H9 (cell line): ENCODE data around the gene WDR33. TPM values are rescaled to one million over a fixed set of nuclear protein-coding genes. Genes with fewer than 3 reads are reported as not detected.

Experiments
- DNase-seq: peaks from one replicate; pipeline ENCODE4 v3.0.0-alpha.2; 2017
- H2AFZ ChIP-seq: one replicate; pipeline ENCODE4 v1.6.1; 2013; ENCODE audit warnings: mild to moderate bottlenecking, low read length, control low read depth, moderate library complexity
- H2AK5ac ChIP-seq: 2 replicates; pipeline ENCODE4 v1.6.1; 2013; ENCODE audit warnings: low read length, control low read depth, mixed read lengths; ENCODE audit not compliant: insufficient read length
- H2BK120ac ChIP-seq: one replicate; pipeline ENCODE4 v1.6.1; 2013; ENCODE audit warnings: low read depth, mild to moderate bottlenecking, low read length, control low read depth, inconsistent platforms; ENCODE audit not compliant: poor library complexity, severe bottlenecking
- H2BK12ac ChIP-seq: 2 replicates; pipeline ENCODE4 v1.6.1; 2013; ENCODE audit warnings: low read length, control low read depth, mixed read lengths, low read depth; ENCODE audit not compliant: insufficient read length
- H2BK15ac ChIP-seq: 2 replicates; pipeline ENCODE4 v1.6.1; 2013; ENCODE audit warnings: low read depth, low read length, control low read depth
- H2BK20ac ChIP-seq: one replicate; pipeline ENCODE4 v1.6.1; 2013; ENCODE audit warnings: low read depth, mild to moderate bottlenecking, low read length, control low read depth, inconsistent platforms; ENCODE audit not compliant: poor library complexity, severe bottlenecking
- H2BK5ac ChIP-seq: 2 replicates; pipeline ENCODE4 v1.6.1; 2013; ENCODE audit warnings: low read length, control low read depth, mixed read lengths; ENCODE audit not compliant: insufficient read length
- H3K14ac ChIP-seq: 2 replicates; pipeline ENCODE4 v1.6.1; 2013; ENCODE audit warnings: low read length, control low read depth; ENCODE audit not compliant: insufficient read depth
- H3K18ac ChIP-seq: 2 replicates; pipeline ENCODE4 v1.6.1; 2013; ENCODE audit warnings: low read depth, mild to moderate bottlenecking, mixed read lengths, low read length, control low read depth; ENCODE audit not compliant: insufficient read length
- H3K23ac ChIP-seq: 2 replicates; pipeline ENCODE4 v1.6.1; 2013; ENCODE audit warnings: low read length, control low read depth, mixed read lengths, low read depth; ENCODE audit not compliant: insufficient read length
- H3K23me2 ChIP-seq: 2 replicates; pipeline ENCODE4 v1.6.1; 2013; ENCODE audit warnings: low read depth, mild to moderate bottlenecking, mixed read lengths, low read length, control low read depth; ENCODE audit not compliant: insufficient read length, poor library complexity, severe bottlenecking
- H3K27ac ChIP-seq: 2 replicates; pipeline ENCODE4 v1.5.1; 2013; ENCODE audit warnings: low read length, control low read depth, mixed read lengths, low read depth; ENCODE audit not compliant: insufficient read length
- H3K27me3 ChIP-seq: 2 replicates; pipeline ENCODE4 v1.6.1; 2013; ENCODE audit warnings: low read length, control low read depth, inconsistent platforms; ENCODE audit not compliant: insufficient read depth
- H3K4ac ChIP-seq: 2 replicates; pipeline ENCODE4 v1.6.1; 2013; ENCODE audit warnings: low read depth, mild to moderate bottlenecking, control low read depth, inconsistent platforms, low read length, moderate library complexity
- H3K4me1 ChIP-seq: 2 replicates; pipeline ENCODE4 v1.6.1; 2013; ENCODE audit warnings: low read length, control low read depth, inconsistent platforms; ENCODE audit not compliant: insufficient read depth
- H3K4me2 ChIP-seq: 2 replicates; pipeline ENCODE4 v1.6.1; 2013; ENCODE audit warnings: low read length, control low read depth, mixed read lengths; ENCODE audit not compliant: insufficient read length, insufficient read depth
- H3K56ac ChIP-seq: 2 replicates; pipeline ENCODE4 v1.6.1; 2013; ENCODE audit warnings: low read depth, mild to moderate bottlenecking, mixed read lengths, low read length, control low read depth; ENCODE audit not compliant: insufficient read length
- H3K79me1 ChIP-seq: 2 replicates; pipeline ENCODE4 v1.6.1; 2013; ENCODE audit warnings: low read depth, mild to moderate bottlenecking, moderate library complexity, low read length, control low read depth, inconsistent platforms; ENCODE audit not compliant: insufficient read depth, poor library complexity, severe bottlenecking
- H3K79me2 ChIP-seq: 2 replicates; pipeline ENCODE4 v1.6.1; 2013; ENCODE audit warnings: low read length, control low read depth, inconsistent platforms; ENCODE audit not compliant: insufficient read depth
- H3K9ac ChIP-seq: 2 replicates; pipeline ENCODE4 v1.6.1; 2013; ENCODE audit warnings: low read length, control low read depth, mixed read lengths; ENCODE audit not compliant: insufficient read length; ENCODE audit errors: extremely low read depth
- H3K9me3 ChIP-seq: one replicate; pipeline ENCODE4 v1.6.1; 2013; ENCODE audit warnings: low read depth, low read length, inconsistent platforms; ENCODE audit not compliant: control insufficient read depth
- H3T11ph ChIP-seq: one replicate; pipeline ENCODE4 v1.6.1; 2013; ENCODE audit warnings: mild to moderate bottlenecking, low read length, control low read depth, inconsistent platforms
- H4K20me1 ChIP-seq: one replicate; pipeline ENCODE4 v1.6.1; 2013; ENCODE audit not compliant: control insufficient read depth, insufficient read length, insufficient read depth
- H4K5ac ChIP-seq: 2 replicates; pipeline ENCODE4 v1.6.1; 2013; ENCODE audit warnings: low read depth, mild to moderate bottlenecking, mixed read lengths, low read length, control low read depth; ENCODE audit not compliant: insufficient read length
- H4K8ac ChIP-seq: replicated peaks from 2 replicates; pipeline ENCODE4 v1.6.1; 2013; ENCODE audit warnings: low read length, control low read depth, mixed read lengths, low read depth; ENCODE audit not compliant: insufficient read length
- H4K91ac ChIP-seq: 2 replicates; pipeline ENCODE4 v1.6.1; 2013; ENCODE audit warnings: low read depth, mild to moderate bottlenecking, moderate library complexity, mixed read lengths, low read length, control low read depth; ENCODE audit not compliant: insufficient read length
- H3K27ac Mint-ChIP-seq, 3 experiments: 2 replicates in 2 of 3; 3 replicates in 1 of 3; pipeline ENCODE4 v1.8.0; 2020 to 2021; ENCODE audit warnings: mixed read lengths in 3 of 3, mild to moderate bottlenecking in 1 of 3, moderate library complexity in 1 of 3
- H3K27me3 Mint-ChIP-seq: 2 replicates; pipeline ENCODE4 v1.8.0; 2021; ENCODE audit warnings: low read depth, mild to moderate bottlenecking, moderate library complexity, mixed read lengths
- H3K36me3 Mint-ChIP-seq, 3 experiments: 2 replicates in 2 of 3; 3 replicates in 1 of 3; pipeline ENCODE4 v1.8.0; 2020 to 2021; ENCODE audit warnings: low read depth in 3 of 3, mixed read lengths in 3 of 3; ENCODE audit not compliant: insufficient read depth in 1 of 3
- H3K4me1 Mint-ChIP-seq, 2 experiments: 2 replicates each; pipeline ENCODE4 v1.8.0; 2020; ENCODE audit warnings: mixed read lengths in 2 of 2
- H3K4me3 Mint-ChIP-seq, 2 experiments: 2 replicates in 1 of 2; 3 replicates in 1 of 2; pipeline ENCODE4 v1.8.0; 2020 to 2021; ENCODE audit warnings: mild to moderate bottlenecking in 2 of 2, mixed read lengths in 2 of 2, moderate library complexity in 1 of 2
- H3K9me3 Mint-ChIP-seq, 2 experiments: 2 replicates in 1 of 2; 3 replicates in 1 of 2; pipeline ENCODE4 v1.8.0; 2020; ENCODE audit warnings: mild to moderate bottlenecking in 2 of 2, mixed read lengths in 2 of 2, moderate library complexity in 1 of 2
- CTCF ChIP-seq: fragments of 200-600 bp; sonication (generic); conservative IDR thresholded peaks from 3 replicates; pipeline ENCODE4 v1.8.0; 2021; ENCODE audit warnings: antibody characterized with exemption, mild to moderate bottlenecking
- WGBS: extraction: QIAGEN DNeasy Blood & Tissue Kit; methylation state at CpG from one replicate; pipeline ENCODE4 v1.1.7; 2013; ENCODE audit warnings: missing lambda C conversion rate, low lambda C conversion rate, mixed read lengths; ENCODE audit not compliant: insufficient read length; ENCODE audit errors: extremely low coverage; 5-methylcytosine and 5-hydroxymethylcytosine counted together
- total RNA-seq: library from RNA; stranded (reverse); gene quantifications from 2 replicates; pipeline ENCODE4 v1.2.1, GENCODE V29; 2021

Gene WDR33
- total RNA-seq, 1 experiment from 2014 or later: 86.0 TPM

- H3K18ac ChIP-seq: no peak overlapping the region
- H3K9me3 Mint-ChIP-seq: no peaks in the 10 kb centered on the region
- no peak overlapping the region for H3K27ac Mint-ChIP-seq
Measured at GRCh38 chr2:127762441-127762840, 48.5 kb downstream of the WDR33 start.

More at GRCh38 chr2:127762441-127762840, 48.5 kb downstream of the WDR33 start:
- Histone ChIP-seq H2BK20ac (no peak overlapping the region), H3K9ac (no peak overlapping the region), H3K4me2 (no peak overlapping the region), H2BK15ac (no peak overlapping the region), H2BK5ac (no peak overlapping the region), H4K20me1 (no peaks in the 10 kb centered on the region), H3K23ac (no peak overlapping the region), H4K5ac (no peak overlapping the region), H3K79me2 (no peaks in the 10 kb centered on the region), H3K23me2 (no peaks in the 10 kb centered on the region), H3K27me3 (no peaks in the 10 kb centered on the region), H3K56ac (no peak overlapping the region), H4K8ac (no peak overlapping the region), H3K14ac (no peak overlapping the region), H3K79me1 (no peaks in the 10 kb centered on the region), H3K4me1 (no peaks in the 10 kb centered on the region), H3T11ph (no peak overlapping the region), H2BK12ac (no peak overlapping the region), H3K27ac (no peak overlapping the region), H3K9me3 (no peaks in the 10 kb centered on the region), H2BK120ac (no peak overlapping the region), H3K4ac (no peak overlapping the region), H2AFZ (no peak overlapping the region), H4K91ac (no peak overlapping the region), H2AK5ac (no peak overlapping the region)
- DNase-seq: no peak
- H3K27me3 Mint-ChIP-seq: no peaks in the 10 kb centered on the region
- H3K4me1 Mint-ChIP-seq: no peaks in the 10 kb centered on the region
- peaks cover 26 to 66% (median 62%) of the 10 kb centered on the region in 3 experiments; a peak in 6 of 7 replicates for H3K36me3 Mint-ChIP-seq
- no peak for TF ChIP-seq CTCF
- no peak overlapping the region for H3K4me3 Mint-ChIP-seq
- WGBS: no CpG with 5 or more reads among the region's 6 CpGs
